ENCODE data around the gene RC3H1. TPM values are rescaled to one million over a fixed set of nuclear protein-coding genes. Genes with fewer than 3 reads are reported as not detected.
"Not testable (repeated sequence)": the region's sequence is repeated elsewhere in the genome, so short reads cannot be mapped to it uniquely, and the experiment has no call there.

RC3H1 gene
- total RNA-seq, 1 donor from 2014 or later = 41.7 TPM

DNA sequence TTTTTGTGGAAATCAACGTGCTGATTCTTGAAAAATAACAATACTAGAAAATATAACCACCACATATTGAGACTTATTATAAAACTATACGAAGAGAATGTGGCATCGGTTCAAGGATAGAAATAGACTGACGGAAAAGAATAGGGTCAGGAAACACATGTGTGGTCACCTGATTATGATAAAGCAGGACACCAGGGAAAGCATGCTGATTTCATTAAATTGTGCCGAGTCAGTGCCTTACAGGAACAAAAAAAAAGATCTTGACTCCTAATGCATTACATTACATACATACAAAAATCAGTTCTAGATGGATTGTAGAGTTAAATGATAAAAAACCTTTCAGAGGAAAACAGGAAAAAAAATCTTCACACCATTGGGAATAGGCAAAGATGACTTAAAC lies 61.5 kb downstream of the RC3H1 start:
- H3K36me3 Mint-ChIP-seq (ENCODE audit: low read depth) = peaks cover 47% of the 10 kb centered on the region
- H3K4me3 Mint-ChIP-seq = no peak overlapping the region
- peaks cover 3% of the 10 kb centered on the region for H3K4me1 Mint-ChIP-seq
- no peaks in the 10 kb centered on the region for H3K9me3 Mint-ChIP-seq
- no peak for DNase-seq
- no peaks in the 10 kb centered on the region for H3K27me3 Mint-ChIP-seq
- no peak overlapping the region for H3K27ac Mint-ChIP-seq
- intact Hi-C loops (cut with micrococcal nuclease) = no loop called here

DNA sequence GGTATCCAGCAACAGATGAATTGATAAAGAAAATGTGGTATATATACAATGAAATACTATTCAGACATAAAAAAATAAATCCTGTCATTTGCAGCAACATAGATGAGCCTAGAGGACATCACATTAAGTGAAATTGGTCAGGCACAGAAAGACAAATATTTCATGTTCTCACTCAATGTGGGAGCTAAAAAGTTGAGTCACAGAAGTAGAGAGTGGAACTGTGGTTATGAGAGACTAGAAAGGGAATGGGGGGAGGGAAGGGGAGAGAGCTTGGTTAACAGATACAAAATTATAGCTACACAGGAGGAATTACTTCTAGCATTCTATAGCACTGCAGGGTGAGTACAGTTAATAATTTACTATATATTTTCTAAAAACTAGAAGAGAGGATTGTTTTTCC lies 68.0 kb downstream of the RC3H1 start:
- no peak overlapping the region for H3K27ac Mint-ChIP-seq
- H3K27me3 Mint-ChIP-seq = no peaks in the 10 kb centered on the region
- no peaks in the 10 kb centered on the region for H3K9me3 Mint-ChIP-seq
- H3K36me3 Mint-ChIP-seq (ENCODE audit: low read depth) = peaks cover 46% of the 10 kb centered on the region
- no peak for DNase-seq
- H3K4me3 Mint-ChIP-seq = no peak overlapping the region
- intact Hi-C loops (cut with micrococcal nuclease) = no loop called here
- peaks cover 13% of the 10 kb centered on the region for H3K4me1 Mint-ChIP-seq

DNA sequence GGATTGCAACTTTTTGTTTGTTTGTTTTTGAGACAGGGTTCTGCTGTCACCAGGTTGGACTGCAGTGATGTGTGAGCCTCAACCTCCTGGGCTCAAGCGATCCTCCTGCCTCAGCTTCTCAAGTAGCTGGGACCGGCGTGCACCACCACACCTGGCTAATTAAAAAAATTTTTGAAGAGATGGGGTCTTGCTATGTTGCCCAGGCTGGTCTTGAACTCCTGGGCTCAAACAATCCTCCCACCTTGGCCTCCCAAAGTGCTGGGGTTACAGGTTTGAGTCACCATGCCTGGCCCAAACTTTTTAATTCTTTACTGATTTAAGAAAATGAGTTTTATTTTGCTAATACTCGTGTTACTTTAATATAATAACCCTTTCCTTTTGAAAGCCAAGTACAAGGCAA lies 73.6 kb downstream of the RC3H1 start:
- Mint-ChIP-seq H3K27me3 (no peaks in the 10 kb centered on the region), H3K36me3 (ENCODE audit: low read depth) (peaks cover 41% of the 10 kb centered on the region), H3K9me3 (no peaks in the 10 kb centered on the region), H3K4me1 (peaks cover 9% of the 10 kb centered on the region), H3K27ac (no peak overlapping the region), H3K4me3 (no peak overlapping the region)
- intact Hi-C loops (cut with micrococcal nuclease) = no loop called here
- DNase-seq = no peak

DNA sequence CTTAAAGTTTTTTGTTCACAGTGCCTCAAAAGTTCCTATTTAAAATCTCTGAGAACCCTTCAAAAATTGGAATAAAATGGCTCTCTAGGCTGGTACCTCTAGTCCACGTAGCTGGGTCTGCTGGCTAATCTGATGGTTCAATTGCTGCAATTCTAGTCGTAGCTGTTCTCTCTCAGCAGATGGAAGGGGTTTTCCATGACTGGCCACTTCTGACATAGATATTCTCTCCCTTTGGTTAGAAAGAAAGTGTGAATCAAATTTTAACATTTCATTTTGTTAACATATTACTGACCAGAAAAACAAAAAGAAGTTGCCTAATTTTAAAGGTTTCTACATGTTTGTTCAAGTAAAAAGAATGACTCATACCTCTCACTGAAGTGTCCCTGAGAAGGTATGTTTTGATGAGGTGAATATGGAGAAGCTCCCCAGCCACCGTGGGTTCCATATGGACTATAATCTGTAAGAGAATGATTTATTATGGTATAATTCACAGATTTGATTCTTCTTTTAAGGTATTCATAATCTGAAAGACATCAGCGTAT lies 75.7 kb downstream of the RC3H1 start:
- H3K9me3 Mint-ChIP-seq = no peaks in the 10 kb centered on the region
- no peak overlapping the region for H3K27ac Mint-ChIP-seq
- DNase-seq = no peak
- H3K4me1 Mint-ChIP-seq = no peaks in the 10 kb centered on the region
- H3K27me3 Mint-ChIP-seq = no peaks in the 10 kb centered on the region
- H3K36me3 Mint-ChIP-seq (ENCODE audit: low read depth) = peaks cover 46% of the 10 kb centered on the region
- no peak overlapping the region for H3K4me3 Mint-ChIP-seq
- intact Hi-C loops (cut with micrococcal nuclease) = no loop called here

DNA sequence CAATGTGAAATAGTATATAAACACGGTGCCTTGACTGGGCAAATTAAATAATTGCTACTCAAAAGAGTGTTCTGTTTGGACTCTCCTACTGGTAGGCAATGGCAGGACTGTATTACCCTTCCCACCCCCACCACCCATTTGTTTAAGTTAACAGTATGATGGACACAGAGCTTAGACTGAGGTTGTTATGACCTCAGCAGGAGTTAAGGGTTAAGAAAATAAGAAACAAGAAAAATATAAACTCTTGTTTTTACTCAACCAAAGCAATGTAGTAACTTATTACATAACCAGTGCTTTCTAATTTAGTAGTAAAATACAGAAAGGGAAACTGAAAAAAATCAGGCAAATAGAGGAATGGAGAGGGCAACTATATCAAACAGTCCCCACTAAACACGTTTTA lies 85.1 kb downstream of the RC3H1 start:
- intact Hi-C loops (cut with micrococcal nuclease) = no loop called here
- Mint-ChIP-seq H3K4me1 (peaks cover 3% of the 10 kb centered on the region), H3K4me3 (no peak overlapping the region), H3K27ac (no peak overlapping the region), H3K9me3 (no peaks in the 10 kb centered on the region), H3K36me3 (ENCODE audit: low read depth) (peaks cover 52% of the 10 kb centered on the region), H3K27me3 (no peaks in the 10 kb centered on the region)
- DNase-seq = no peak

DNA sequence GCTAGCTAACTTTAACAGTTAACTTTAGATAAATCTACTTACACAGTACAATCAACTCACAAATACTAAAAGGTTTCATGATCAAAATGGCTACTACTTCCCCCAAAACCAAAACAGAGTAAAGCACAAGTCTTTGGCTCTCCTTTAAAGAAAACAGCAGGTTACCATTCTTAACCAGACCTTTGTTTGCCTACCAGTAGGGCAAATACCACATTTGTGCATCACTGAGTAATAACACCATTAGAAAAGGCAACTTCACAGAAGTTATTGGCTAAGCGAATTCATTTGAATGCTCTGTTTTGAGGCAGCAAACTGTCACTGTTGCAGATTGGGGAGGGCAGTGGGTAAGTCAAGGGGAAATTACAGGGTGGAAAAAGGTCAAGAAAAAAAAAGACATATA lies 87.7 kb downstream of the RC3H1 start:
- no peaks in the 10 kb centered on the region for H3K9me3 Mint-ChIP-seq
- peaks cover 3% of the 10 kb centered on the region for H3K4me1 Mint-ChIP-seq
- H3K36me3 Mint-ChIP-seq (ENCODE audit: low read depth) = peaks cover 42% of the 10 kb centered on the region
- no peak overlapping the region for H3K27ac Mint-ChIP-seq
- no peak for DNase-seq
- intact Hi-C loops (cut with micrococcal nuclease) = no loop called here
- no peaks in the 10 kb centered on the region for H3K27me3 Mint-ChIP-seq
- H3K4me3 Mint-ChIP-seq = no peak overlapping the region

DNA sequence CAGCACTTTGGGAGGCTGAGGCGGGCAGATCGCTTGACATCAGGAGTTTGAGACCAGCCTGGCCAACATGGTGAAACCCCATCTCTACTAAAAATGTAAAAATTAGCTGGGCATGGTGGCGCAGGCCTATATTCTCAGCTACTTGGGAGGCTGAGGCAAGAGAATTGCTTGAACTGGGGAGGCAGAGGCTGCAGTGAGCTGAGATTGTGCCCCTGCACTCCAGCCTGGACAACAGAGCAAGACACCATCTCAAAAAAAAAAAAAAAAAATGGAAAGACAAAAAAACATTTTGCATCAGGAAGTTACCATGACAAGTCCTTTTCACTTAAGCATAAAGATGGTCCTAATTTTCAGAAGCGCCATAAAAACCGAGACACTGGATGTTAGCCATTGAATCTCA lies 91.6 kb downstream of the RC3H1 start:
- not testable (repeated sequence) for H3K27me3 Mint-ChIP-seq, H3K4me1 Mint-ChIP-seq

DNA sequence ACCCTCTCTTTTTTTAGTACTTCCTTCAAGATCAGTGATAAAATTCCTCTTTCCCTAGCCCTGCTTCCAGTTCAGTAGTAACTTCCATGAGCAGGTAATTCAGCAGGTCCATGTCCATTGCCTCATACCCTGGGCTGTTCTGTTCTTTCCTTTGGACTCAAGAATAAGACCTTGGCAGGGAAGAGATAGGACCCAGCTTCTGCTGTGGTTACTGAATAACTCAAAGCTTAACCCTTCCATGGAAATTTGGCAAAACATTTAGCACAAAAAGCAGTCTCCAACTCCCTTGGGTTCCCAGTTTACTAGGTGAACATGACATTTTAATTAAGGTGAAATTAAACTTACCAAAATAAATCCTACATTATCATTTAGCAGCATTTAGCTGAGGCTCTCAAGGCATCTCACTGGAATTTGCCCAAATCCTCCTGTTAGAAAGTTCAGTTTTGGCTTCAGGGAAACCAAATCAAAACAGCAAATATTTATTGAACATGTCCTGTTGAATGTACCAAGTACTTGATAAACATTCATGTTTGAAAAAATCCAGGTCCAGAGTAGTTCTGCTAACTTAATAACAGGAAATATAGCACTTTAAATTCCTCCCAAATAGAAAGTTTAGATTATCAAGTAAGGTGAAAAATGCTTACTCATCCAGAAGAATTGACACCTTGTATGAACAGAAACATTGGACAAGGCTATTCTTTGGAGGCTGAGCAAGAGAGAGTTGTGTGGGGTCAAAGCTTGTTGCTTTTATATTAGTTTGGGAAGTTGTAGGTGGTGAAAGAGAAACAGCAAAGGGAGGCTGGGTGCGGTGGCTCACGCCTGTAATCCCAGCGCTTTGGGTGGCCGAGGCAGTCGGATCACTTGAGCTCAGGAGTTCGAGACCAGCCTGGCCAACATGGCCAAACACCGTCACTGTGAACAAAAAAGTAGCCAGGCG lies 96.6 kb downstream of the RC3H1 start:
- Mint-ChIP-seq H3K27ac (no peak overlapping the region), H3K9me3 (no peaks in the 10 kb centered on the region), H3K27me3 (peaks cover 5% of the 10 kb centered on the region), H3K36me3 (ENCODE audit: low read depth) (peaks cover 3% of the 10 kb centered on the region), H3K4me1 (no peaks in the 10 kb centered on the region), H3K4me3 (no peak overlapping the region)
- intact Hi-C loops (cut with micrococcal nuclease) = no loop called here
- no peak for DNase-seq

More for the DNA sequence above, 91.6 kb downstream of the RC3H1 start:
- H3K4me3 Mint-ChIP-seq; H3K27ac Mint-ChIP-seq; DNase-seq; H3K9me3 Mint-ChIP-seq; intact Hi-C loops (cut with micrococcal nuclease): not testable (repeated sequence)
- peaks cover 17% of the 10 kb centered on the region for H3K36me3 Mint-ChIP-seq (ENCODE audit: low read depth)

DNA sequence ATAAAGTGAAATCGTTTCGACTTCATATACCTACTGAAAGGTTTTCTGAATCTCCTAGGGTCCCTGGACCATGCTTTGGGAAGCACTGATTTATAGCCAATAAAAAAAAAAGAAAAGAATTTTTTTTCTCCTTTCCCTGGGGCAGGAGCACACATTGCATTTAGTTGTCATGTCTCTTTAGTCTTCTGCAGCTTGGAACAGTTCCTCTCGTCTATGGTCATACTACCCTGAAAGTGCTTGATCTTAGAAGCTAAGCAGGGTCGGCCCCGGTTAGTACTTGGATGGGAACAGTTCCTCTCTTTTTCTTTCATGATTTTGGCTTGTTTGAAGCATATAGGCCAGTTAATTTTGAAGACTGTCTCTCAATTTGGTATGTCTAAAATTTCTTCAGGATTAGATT lies 101.3 kb downstream of the RC3H1 start:
- Mint-ChIP-seq H3K4me1 (no peaks in the 10 kb centered on the region), H3K36me3 (ENCODE audit: low read depth) (no peaks in the 10 kb centered on the region), H3K27ac (no peak overlapping the region), H3K27me3 (peaks cover 5% of the 10 kb centered on the region), H3K4me3 (no peak overlapping the region), H3K9me3 (no peaks in the 10 kb centered on the region)
- intact Hi-C loops (cut with micrococcal nuclease) = no loop called here
- DNase-seq = no peak

DNA sequence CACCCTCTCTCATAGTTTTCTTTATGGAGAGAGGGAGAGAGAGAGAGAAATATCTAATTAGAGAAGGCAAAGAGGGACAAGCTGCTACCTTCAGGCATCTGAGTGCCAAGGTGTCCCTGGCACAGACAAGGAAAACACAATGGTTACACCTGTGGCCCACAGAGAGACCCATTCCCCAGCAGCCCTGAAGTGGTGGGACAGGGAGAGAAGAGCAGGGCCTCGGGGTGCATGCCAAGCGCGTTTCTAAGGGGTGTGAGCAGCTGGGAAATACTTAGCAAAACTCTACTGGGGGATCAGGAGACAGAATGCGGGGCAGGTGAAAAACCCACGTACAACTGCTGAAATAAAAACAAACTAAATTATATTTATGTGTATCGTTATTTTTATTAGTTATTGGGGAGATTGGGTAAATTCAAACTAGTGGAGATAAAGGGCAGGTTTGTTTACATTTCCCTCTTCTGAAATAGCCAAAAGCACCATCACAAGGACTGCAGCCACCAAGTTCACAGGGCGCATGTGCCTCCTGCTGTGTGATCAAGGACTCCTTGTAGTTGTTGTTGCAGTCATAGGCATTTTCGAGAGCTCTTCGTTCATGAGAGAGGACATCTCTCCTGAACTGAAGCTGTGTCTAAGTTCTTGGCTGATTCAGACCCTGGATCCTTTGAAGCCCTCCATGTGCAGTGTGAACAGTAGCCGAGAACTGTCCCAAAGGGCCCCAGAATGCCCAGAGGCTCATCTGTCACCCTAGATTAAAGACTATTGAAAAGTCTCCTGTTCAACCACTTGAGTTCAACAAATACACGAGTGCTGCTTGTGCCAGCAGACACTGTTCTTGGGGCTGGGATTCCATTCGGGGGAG lies 104.3 kb downstream of the RC3H1 start:
- Mint-ChIP-seq H3K36me3 (ENCODE audit: low read depth) (no peaks in the 10 kb centered on the region), H3K27me3 (peaks cover 2% of the 10 kb centered on the region), H3K27ac (no peak overlapping the region), H3K4me1 (no peaks in the 10 kb centered on the region), H3K4me3 (no peak overlapping the region), H3K9me3 (no peaks in the 10 kb centered on the region)
- intact Hi-C loops (cut with micrococcal nuclease) = no loop called here
- DNase-seq = no peak

DNA sequence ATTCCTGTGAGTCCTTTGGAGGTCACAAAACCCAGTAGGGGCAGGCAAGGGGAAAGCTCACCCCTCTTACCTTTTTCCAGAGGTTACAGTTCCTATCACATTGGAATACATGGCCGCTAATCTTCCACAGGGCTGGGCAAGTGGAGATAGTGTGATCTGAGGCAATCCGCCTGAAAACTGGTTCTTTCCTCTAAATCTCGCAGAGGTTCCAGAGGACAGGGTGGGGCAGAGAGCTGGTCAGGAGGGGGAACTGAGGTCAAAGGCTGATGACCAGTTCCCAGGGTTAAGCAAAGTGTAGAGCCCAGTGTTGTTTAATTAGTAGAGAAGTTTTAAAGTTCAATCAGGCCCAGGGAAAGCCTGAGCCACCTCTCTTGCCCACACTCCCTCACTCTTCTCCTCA lies 105.0 kb downstream of the RC3H1 start, which contains the start of gene SERPINC1:
Gene SERPINC1, minus strand, starts transcription at position 179 of the 400 bp plus-strand sequence. Its CDS starts 68 bp downstream, at position 111.
- Mint-ChIP-seq H3K27ac (no peak within 1 kb of the TSS), H3K4me1 (no peaks in the 10 kb centered on the region), H3K27me3 (peaks cover 2% of the 10 kb centered on the region), H3K9me3 (no peaks in the 10 kb centered on the region), H3K4me3 (no peak within 1 kb of the TSS), H3K36me3 (ENCODE audit: low read depth) (no peaks in the 10 kb centered on the region)
- DNase-seq = no peak
- intact Hi-C loops (cut with micrococcal nuclease) = no loop called here

DNA sequence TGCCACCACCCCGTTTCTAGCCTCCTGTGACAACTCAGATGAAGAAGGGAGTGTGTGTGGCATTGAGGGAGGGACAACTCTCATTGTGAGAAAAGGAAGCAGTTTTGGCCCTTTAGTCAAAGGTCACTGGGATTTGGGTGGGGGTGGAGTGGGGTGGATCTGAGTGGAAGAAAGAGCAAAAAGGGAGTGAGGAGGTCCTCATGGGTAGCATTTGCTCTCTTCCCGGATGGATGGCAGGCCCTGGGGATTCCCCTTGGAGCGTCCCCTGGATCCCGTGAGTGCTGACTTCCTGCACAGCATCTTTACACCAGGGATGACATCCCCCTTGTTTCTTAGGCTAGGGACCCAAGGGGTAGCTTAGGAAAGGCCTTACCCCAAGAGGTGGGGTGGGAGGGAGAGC lies 105.5 kb downstream of the RC3H1 start:
- H3K4me3 Mint-ChIP-seq = no peak overlapping the region
- no peak for DNase-seq
- H3K27ac Mint-ChIP-seq = no peak overlapping the region
- H3K36me3 Mint-ChIP-seq (ENCODE audit: low read depth) = no peaks in the 10 kb centered on the region
- H3K4me1 Mint-ChIP-seq = no peaks in the 10 kb centered on the region
- H3K9me3 Mint-ChIP-seq = no peaks in the 10 kb centered on the region
- peaks cover 2% of the 10 kb centered on the region for H3K27me3 Mint-ChIP-seq
- intact Hi-C loops (cut with micrococcal nuclease) = no loop called here

DNA sequence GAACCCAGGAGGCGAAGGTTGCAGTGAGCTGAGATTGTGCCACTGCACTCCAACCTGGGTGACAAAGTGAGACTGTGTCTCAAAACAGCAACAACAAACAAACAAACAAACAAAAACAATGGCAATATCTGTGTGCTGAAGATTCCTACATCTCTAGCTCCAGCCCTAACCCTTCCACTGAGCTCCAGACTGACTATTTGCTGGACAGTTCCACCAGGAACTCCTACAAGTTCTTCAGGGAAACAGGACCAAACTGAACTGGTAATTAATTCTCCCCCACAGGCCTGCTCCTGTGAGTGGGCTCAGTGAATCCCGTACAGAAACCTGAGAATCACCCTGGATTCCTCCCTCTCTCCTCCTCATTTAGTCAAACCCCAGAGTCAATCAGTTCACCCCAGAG lies 106.6 kb downstream of the RC3H1 start:
- DNase-seq = no peak
- H3K9me3 Mint-ChIP-seq = no peaks in the 10 kb centered on the region
- intact Hi-C loops (cut with micrococcal nuclease) = no loop called here
- H3K27me3 Mint-ChIP-seq = no peaks in the 10 kb centered on the region
- H3K4me3 Mint-ChIP-seq = no peak overlapping the region
- H3K4me1 Mint-ChIP-seq = no peaks in the 10 kb centered on the region
- no peak overlapping the region for H3K27ac Mint-ChIP-seq
- no peaks in the 10 kb centered on the region for H3K36me3 Mint-ChIP-seq (ENCODE audit: low read depth)

DNA sequence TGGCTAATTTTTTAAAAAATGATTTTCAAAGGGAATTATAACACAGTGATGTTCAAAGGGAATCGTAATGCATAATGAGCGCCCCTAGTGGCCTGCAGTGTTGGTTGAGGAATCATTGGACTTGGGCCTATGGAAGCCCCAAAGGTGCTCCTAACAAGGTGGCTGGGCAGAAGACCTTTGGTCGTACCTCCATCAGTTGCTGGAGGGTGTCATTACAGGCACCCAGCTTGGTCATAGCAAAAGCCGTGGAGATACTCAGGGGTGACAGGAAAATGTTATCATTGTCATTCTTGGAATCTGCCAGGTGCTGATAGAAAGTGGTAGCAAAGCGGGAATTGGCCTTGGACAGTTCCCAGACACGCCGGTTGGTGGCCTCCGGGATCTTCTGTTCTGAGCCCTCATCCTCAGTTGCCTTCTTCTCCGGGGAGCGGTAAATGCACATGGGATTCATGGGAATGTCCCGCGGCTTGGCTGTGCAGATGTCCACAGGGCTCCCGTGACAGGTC lies 107.7 kb downstream of the RC3H1 start:
- intact Hi-C loops (cut with micrococcal nuclease) = no loop called here
- H3K27me3 Mint-ChIP-seq = no peaks in the 10 kb centered on the region
- peak; percentile 66 for DNase-seq
- H3K9me3 Mint-ChIP-seq = no peaks in the 10 kb centered on the region
- H3K4me1 Mint-ChIP-seq = no peaks in the 10 kb centered on the region
- no peak overlapping the region for H3K27ac Mint-ChIP-seq
- no peak overlapping the region for H3K4me3 Mint-ChIP-seq
- H3K36me3 Mint-ChIP-seq (ENCODE audit: low read depth) = no peaks in the 10 kb centered on the region

All from activated CD4-positive, alpha-beta T cell treated with anti-CD3 and anti-CD28 coated beads, Interleukin-2, amount 10 ng/mL, durations not matched to agents 24 days and 14 days (primary cell).